ENCODE measurements around the gene CTAGE1.
"Not testable (repeated sequence)": the region's sequence is repeated elsewhere in the genome, so short reads cannot be mapped to it uniquely, and the experiment has no call there.

The CTAGE1 gene, protein sequence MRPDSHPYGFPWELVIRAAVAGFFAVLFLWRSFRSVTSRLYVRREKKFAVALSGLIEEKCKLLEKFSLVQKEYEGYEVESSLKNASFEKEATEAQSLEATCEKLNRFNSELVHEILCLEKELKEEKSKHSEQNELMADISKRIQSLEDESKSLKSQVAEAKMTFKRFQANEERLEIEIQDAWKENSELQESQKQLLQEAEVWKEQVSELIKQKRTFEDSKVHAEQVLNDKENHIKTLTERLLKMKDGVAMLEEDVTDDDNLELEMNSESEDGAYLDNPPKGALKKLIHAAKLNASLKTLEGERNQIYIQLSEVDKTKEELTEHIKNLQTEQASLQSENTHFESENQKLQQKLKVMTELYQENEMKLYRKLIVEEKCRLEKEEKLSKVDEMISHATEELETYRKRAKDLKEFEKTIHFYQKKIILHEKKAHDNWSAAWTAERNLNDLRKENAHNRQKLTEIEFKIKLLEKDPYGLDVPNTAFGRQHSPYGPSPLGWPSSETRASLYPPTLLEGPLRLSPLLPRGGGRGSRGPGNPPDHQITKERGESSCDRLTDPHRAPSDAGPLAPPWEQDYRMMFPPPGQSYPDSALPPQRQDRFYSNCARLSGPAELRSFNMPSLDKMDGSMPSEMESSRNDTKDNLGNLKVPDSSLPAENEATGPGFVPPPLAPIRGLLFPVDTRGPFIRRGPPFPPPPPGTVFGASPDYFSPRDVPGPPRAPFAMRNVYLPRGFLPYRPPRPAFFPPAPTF

GRCh38 chr18:22417496-22418188 lies at the start of gene CTAGE1:
Gene CTAGE1, minus strand, starts transcription at chr18:22417915. Its CDS starts 104 bp downstream, at chr18:22417811.
- no peak for DNase-seq

GRCh38 chr18:22466608-22467395 lies 49.1 kb upstream of the CTAGE1 start:
- no peak for DNase-seq

GRCh38 chr18:22465859-22466457 lies 48.2 kb upstream of the CTAGE1 start:
- DNase-seq, result no peak

DNA sequence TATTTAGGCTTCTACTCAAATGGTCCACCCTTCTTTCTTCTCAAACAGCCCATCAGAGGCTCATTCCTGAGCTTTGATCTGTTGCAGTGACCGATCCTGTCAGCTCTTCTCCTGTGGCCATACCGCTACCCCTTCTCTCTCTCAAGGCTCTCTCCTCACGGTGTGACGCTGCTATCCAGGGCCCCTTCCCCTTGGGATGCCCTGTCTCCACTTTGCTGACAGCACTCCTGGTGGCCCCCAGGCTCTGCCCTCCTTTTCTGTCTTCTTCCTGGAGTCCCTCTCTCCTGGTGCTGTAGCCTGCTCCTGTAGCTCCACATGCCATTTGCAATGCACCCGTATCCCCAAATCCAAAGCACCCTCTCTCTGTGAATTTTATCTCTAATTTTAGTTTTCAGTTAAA lies 45.4 kb upstream of the CTAGE1 start:
- no peak for DNase-seq

- DNase-seq, result no peak
Measured at GRCh38 chr18:22459491-22459890, 41.8 kb upstream of the CTAGE1 start.

DNA sequence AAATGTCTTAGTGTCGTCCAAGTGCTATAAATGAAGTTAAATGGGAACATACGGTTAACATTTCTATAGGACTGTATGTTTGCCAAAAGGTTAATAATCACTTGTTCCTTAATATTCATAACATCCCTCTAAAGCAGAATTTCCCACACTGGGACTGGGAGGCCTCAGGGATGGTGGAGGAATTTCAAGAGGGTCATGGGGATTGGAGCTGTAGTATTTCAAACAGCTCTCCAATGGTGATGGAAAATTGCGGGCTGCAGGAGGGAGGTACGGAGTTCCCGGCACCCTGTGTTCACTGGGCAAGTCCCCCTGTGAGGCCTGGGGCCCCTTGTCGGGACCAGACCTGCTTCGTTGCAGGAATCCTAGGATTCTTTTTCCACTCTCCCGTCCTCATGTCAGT lies 39.8 kb upstream of the CTAGE1 start:
- no peak for DNase-seq

DNA sequence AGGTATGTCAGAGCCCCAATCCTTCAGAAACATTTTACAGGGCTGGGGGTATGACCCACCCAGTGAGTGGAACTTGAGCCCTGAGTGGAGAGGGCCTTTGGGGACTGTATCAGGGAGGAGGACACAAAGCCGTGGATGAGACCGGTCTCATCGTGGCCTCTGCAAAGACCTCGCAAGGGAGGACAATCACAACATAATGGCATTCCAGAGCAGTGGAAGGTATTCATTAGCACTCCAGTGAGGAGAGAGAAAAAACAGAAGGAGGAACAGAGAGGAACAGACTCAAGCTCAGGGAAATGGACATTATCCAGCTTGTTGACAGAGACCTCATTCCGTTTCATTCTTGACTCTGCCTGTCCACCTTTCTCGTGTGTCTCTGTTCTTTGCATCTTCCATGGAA lies 38.8 kb upstream of the CTAGE1 start:
- DNase-seq, result no peak

DNA sequence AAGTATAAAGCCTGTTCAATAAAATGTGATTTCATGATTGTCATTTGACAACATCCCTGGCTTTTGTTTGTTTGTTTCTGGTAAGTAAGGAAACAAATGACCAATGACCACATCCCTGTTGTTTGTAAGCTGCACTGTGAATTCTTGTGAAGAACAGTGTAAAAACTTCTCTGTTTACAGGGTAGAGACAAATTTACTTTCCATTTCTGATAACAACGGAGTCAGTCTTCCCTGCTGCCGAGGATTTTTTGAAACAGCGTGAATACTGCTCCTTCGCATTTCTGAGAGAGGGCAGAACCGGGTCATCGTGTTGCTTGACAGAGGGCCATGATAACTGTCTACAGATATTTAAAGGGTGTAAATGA lies 38.4 kb upstream of the CTAGE1 start:
- DNase-seq, result no peak

DNA sequence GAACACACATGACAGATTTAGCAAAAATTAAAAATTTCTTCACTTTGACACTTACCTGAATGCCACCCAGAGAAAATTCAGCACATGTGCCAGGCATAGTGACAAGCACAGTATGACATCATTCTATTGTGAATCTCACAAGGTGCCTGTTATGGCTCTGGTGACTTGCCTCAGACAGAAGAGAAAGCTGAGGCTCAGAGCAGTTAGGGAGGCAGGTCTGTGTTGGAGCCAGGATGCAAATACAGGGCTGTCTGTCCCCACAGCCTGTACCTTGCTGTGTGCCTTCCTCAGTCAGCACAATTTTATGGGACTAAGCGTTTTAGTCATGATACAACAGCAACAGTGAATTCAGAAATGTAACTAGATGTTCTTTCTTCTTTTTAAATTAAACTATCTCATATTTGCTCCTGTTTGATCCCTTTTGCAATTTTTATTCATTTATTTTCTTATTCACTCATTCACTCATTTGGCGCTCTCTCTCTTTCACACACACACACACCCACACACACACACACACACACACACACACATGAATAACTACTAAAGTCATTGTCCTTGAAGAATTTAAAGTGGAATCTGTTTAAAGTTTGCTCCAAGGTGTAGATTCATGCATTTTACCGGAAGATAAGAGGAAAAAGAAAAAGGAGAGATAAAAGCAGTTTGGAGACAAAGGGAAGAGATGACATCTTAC lies 37.9 kb upstream of the CTAGE1 start:
- no peak for DNase-seq

- no peak for DNase-seq
Measured at GRCh38 chr18:22453315-22453714, 35.6 kb upstream of the CTAGE1 start.

- DNase-seq, result no peak
Measured at GRCh38 chr18:22452226-22452668, 34.5 kb upstream of the CTAGE1 start.

DNA sequence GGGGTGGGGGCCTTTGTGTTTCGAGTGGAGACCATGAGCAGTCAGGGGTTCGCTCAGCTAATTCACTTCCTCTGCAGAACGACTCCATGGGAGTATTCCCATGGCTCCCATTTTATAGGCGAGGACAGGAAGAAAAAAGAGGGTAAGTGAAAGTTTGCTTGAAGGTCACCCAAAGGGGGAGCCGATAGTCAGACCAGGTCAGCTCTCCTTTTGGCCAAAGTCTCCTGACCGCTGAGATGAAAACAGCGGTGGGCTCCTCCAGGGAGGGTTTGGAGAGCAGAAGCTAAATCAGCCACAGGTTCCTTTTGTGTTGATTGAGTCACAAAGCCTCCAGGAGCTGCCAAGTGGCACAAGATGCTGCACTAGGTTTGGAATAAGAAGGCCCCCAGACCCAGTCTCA lies 34.1 kb upstream of the CTAGE1 start:
- DNase-seq, result no peak

DNA sequence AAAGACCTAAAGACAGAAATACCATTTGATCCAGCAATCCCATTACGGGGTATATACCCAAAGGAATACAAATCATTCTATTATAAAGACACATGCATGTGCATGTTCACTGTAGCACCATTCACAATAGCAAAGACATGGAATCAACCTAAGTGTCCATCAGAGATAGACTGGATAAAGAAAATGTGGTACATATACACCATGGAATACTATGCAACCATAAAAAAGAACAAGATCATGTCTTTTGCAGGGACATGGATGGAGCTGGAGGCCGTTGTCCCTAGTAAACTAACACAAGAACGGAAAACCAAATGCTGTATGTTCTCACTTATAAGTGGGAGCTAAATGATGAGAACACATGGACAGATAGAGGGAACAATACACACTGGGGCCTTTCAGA lies 33.1 kb upstream of the CTAGE1 start:
- not testable (repeated sequence) for DNase-seq

GRCh38 chr18:22450318-22450717 lies 32.6 kb upstream of the CTAGE1 start:
- DNase-seq, result not testable (repeated sequence)

- not testable (repeated sequence) for DNase-seq
Measured at GRCh38 chr18:22449753-22450152, 32.0 kb upstream of the CTAGE1 start.

- DNase-seq, result no peak
Measured at GRCh38 chr18:22448238-22448637, 30.5 kb upstream of the CTAGE1 start.

GRCh38 chr18:22447792-22448191 lies 30.1 kb upstream of the CTAGE1 start:
- DNase-seq, result no peak

DNA sequence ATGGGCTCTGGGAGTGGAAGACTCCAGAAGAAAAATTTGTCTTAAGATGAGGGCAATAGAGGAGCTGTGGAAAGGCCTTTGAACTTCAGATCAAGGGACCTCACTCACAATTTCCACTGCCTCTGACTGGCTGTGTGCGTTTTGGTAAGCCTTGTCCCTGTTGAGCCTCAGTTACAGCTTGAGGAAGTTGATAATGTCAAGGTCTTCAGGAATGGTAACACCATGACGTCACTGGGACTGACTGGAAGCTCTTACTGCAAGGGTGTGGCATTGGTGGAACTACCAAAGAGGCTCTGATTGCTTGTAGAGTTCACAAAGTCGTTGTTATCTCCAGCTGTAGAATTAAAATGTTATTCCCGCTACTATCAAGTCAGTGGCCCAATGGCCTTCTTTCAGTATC lies 29.2 kb upstream of the CTAGE1 start:
- no peak for DNase-seq

GRCh38 chr18:22446325-22446724 lies 28.6 kb upstream of the CTAGE1 start:
- no peak for DNase-seq

DNA sequence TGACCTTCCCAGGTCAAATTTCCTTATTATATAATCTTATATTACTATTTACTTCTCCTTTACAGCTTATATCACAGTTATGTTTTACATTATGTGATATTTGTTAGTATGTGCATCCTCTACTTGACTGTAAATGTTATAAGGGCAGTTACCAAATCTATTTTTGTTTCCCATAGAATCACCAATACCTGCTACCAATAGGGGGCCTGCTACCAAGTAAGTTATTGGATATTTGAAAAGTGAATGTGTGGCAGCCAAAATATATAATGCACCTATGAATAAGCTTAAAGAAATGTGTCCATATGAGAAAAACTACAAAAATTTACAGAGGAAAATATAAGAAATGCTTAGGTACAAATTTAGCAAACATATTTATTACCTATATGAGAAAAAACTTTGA lies 23.9 kb upstream of the CTAGE1 start:
- DNase-seq, result no peak

DNA sequence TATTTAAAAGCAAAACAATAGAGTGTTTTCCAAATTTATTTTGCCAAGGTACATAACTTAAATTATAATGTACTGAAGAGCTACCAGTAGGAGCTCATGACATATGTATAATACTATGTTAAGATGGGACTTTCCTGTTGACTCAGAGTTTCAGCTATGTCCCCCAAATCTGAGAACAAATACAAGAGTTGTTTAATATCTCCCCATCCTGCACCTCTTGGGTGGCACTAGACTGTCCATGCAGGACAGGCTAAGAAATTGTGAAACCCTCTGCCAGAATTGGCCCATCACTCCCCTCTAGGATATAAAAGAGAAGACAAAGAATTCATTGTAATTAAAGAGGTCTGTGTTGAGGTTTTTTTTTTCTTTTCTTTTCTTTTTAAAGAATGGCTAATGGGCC lies 21.7 kb upstream of the CTAGE1 start:
- DNase-seq, result no peak

Data from C1 segment of cervical spinal cord (tissue), 14 donors.